ENCODE results near the gene LMX1B.

LMX1B gene

GRCh38 chr9:126591922-126592321, 21.8 kb upstream of the LMX1B start:
- no peak overlapping the region for H3K23ac ChIP-seq (ENCODE audit: low read depth, low read length, poor library complexity)
- no peak overlapping the region for H2BK5ac ChIP-seq (ENCODE audit: low read length)
- H3K4me2 ChIP-seq (ENCODE audit: insufficient read depth, low read length, poor library complexity, severe bottlenecking), result no peak overlapping the region
- WGBS, 2 donors (ENCODE audit: extremely low coverage in 2 of 2, insufficient read length in 2 of 2, insufficient replicate concordance in 1 of 2), result no CpG with 5 or more reads among the region's 3 CpGs
- H2BK12ac ChIP-seq (ENCODE audit: low read length), result no peak overlapping the region
- H3K4me1 ChIP-seq (ENCODE audit: control insufficient read depth in 2 of 2, insufficient read depth in 1 of 2, low read depth in 1 of 2, low read length in 2 of 2), result peaks cover 0 to 9% of the 10 kb centered on the region in 2 donors
- H4K91ac ChIP-seq (ENCODE audit: low read depth, low read length, poor library complexity), result no peak overlapping the region
- H2BK120ac ChIP-seq (ENCODE audit: low read depth, low read length), result no peak overlapping the region
- no peak overlapping the region for H2AFZ ChIP-seq (ENCODE audit: low read length)
- no peak overlapping the region for H4K8ac ChIP-seq (ENCODE audit: low read depth, low read length)
- H2AK5ac ChIP-seq (ENCODE audit: low read depth, low read length), result no peak overlapping the region
- H3K14ac ChIP-seq (ENCODE audit: low read length), result no peak overlapping the region
- H3K27ac ChIP-seq (replicated peaks; ENCODE audit: low read length), result no peak overlapping the region
- H3K9ac ChIP-seq (ENCODE audit: low read depth, low read length, poor library complexity), result no peak overlapping the region
- H3K79me1 ChIP-seq (ENCODE audit: low read depth, low read length), result no peaks in the 10 kb centered on the region
- peaks cover 0 to 4% of the 10 kb centered on the region in 2 donors for H3K9me3 ChIP-seq (replicated peaks in 1 of 2; ENCODE audit: control insufficient read depth in 2 of 2, insufficient read depth in 1 of 2, low read depth in 1 of 2, low read length in 2 of 2)
- no peak overlapping the region for H2BK15ac ChIP-seq (ENCODE audit: low read length)
- no peak overlapping the region for H3K4ac ChIP-seq (ENCODE audit: low read length)
- H3K36me3 ChIP-seq (replicated peaks in 1 of 2; ENCODE audit: control insufficient read depth in 2 of 2, insufficient read depth in 2 of 2, low read length in 2 of 2), result no peaks in the 10 kb centered on the region
- no peak for DNase-seq (ENCODE audit: low spot score)
- H3K18ac ChIP-seq (ENCODE audit: low read length), result no peak overlapping the region
- H3K27me3 ChIP-seq (ENCODE audit: control insufficient read depth in 3 of 3, insufficient read depth in 3 of 3, low read depth in 1 of 3, low read length in 3 of 3), result no peaks in the 10 kb centered on the region
- H3K4me3 ChIP-seq (ENCODE audit: low read length in 2 of 2), result no peak overlapping the region

GRCh38 chr9:126592461-126592860, 21.3 kb upstream of the LMX1B start:
- Histone ChIP-seq H3K4me3 (ENCODE audit: low read length in 2 of 2) (no peak overlapping the region), H3K18ac (ENCODE audit: low read length) (no peak overlapping the region), H3K14ac (ENCODE audit: low read length) (no peak overlapping the region), H2AK5ac (ENCODE audit: low read depth, low read length) (no peak overlapping the region), H3K9me3 (replicated peaks in 1 of 2; ENCODE audit: control insufficient read depth in 2 of 2, insufficient read depth in 1 of 2, low read depth in 1 of 2, low read length in 2 of 2) (peaks cover 0 to 3% of the 10 kb centered on the region in 2 donors), H2BK5ac (ENCODE audit: low read length) (no peak overlapping the region), H3K9ac (ENCODE audit: low read depth, low read length, poor library complexity) (no peak overlapping the region), H2BK12ac (ENCODE audit: low read length) (no peak overlapping the region), H3K79me1 (ENCODE audit: low read depth, low read length) (no peaks in the 10 kb centered on the region), H2AFZ (ENCODE audit: low read length) (no peak overlapping the region), H2BK15ac (ENCODE audit: low read length) (no peak overlapping the region), H4K91ac (ENCODE audit: low read depth, low read length, poor library complexity) (no peak overlapping the region), H3K4me1 (ENCODE audit: control insufficient read depth in 2 of 2, insufficient read depth in 1 of 2, low read depth in 1 of 2, low read length in 2 of 2) (peaks cover 0 to 8% of the 10 kb centered on the region in 2 donors), H4K8ac (ENCODE audit: low read depth, low read length) (no peak overlapping the region), H3K4ac (ENCODE audit: low read length) (no peak overlapping the region), H3K27ac (replicated peaks; ENCODE audit: low read length) (no peak overlapping the region), H2BK120ac (ENCODE audit: low read depth, low read length) (no peak overlapping the region), H3K27me3 (ENCODE audit: control insufficient read depth in 3 of 3, insufficient read depth in 3 of 3, low read depth in 1 of 3, low read length in 3 of 3) (no peaks in the 10 kb centered on the region), H3K23ac (ENCODE audit: low read depth, low read length, poor library complexity) (no peak overlapping the region), H3K36me3 (replicated peaks in 1 of 2; ENCODE audit: control insufficient read depth in 2 of 2, insufficient read depth in 2 of 2, low read length in 2 of 2) (no peaks in the 10 kb centered on the region), H3K4me2 (ENCODE audit: insufficient read depth, low read length, poor library complexity, severe bottlenecking) (no peak overlapping the region)
- no CpG with 5 or more reads among the region's 8 CpGs for WGBS, 2 donors (ENCODE audit: extremely low coverage in 2 of 2, insufficient read length in 2 of 2, insufficient replicate concordance in 1 of 2)
- DNase-seq (ENCODE audit: low spot score), result no peak

GRCh38 chr9:126595982-126596381, 17.7 kb upstream of the LMX1B start:
- no peak for DNase-seq (ENCODE audit: low spot score)
- Histone ChIP-seq H4K8ac (ENCODE audit: low read depth, low read length) (no peak overlapping the region), H3K4me1 (ENCODE audit: control insufficient read depth in 2 of 2, insufficient read depth in 1 of 2, low read depth in 1 of 2, low read length in 2 of 2) (peaks cover 0 to 4% of the 10 kb centered on the region in 2 donors), H3K79me1 (ENCODE audit: low read depth, low read length) (no peaks in the 10 kb centered on the region), H2BK15ac (ENCODE audit: low read length) (no peak overlapping the region), H3K14ac (ENCODE audit: low read length) (no peak overlapping the region), H2BK5ac (ENCODE audit: low read length) (no peak overlapping the region), H2BK120ac (ENCODE audit: low read depth, low read length) (no peak overlapping the region), H2AFZ (ENCODE audit: low read length) (no peak overlapping the region), H3K36me3 (replicated peaks in 1 of 2; ENCODE audit: control insufficient read depth in 2 of 2, insufficient read depth in 2 of 2, low read length in 2 of 2) (no peaks in the 10 kb centered on the region), H2AK5ac (ENCODE audit: low read depth, low read length) (no peak overlapping the region), H3K27ac (replicated peaks; ENCODE audit: low read length) (no peak overlapping the region), H3K9me3 (replicated peaks in 1 of 2; ENCODE audit: control insufficient read depth in 2 of 2, insufficient read depth in 1 of 2, low read depth in 1 of 2, low read length in 2 of 2) (no peaks in the 10 kb centered on the region), H3K4me3 (ENCODE audit: low read length in 2 of 2) (no peak overlapping the region), H3K4me2 (ENCODE audit: insufficient read depth, low read length, poor library complexity, severe bottlenecking) (no peak overlapping the region), H3K9ac (ENCODE audit: low read depth, low read length, poor library complexity) (no peak overlapping the region), H4K91ac (ENCODE audit: low read depth, low read length, poor library complexity) (no peak overlapping the region), H3K4ac (ENCODE audit: low read length) (no peak overlapping the region), H3K27me3 (ENCODE audit: control insufficient read depth in 3 of 3, insufficient read depth in 3 of 3, low read depth in 1 of 3, low read length in 3 of 3) (no peaks in the 10 kb centered on the region), H3K23ac (ENCODE audit: low read depth, low read length, poor library complexity) (no peak overlapping the region), H3K18ac (ENCODE audit: low read length) (no peak overlapping the region), H2BK12ac (ENCODE audit: low read length) (no peak overlapping the region)
- no CpG with 5 or more reads among the region's 2 CpGs for WGBS, 2 donors (ENCODE audit: extremely low coverage in 2 of 2, insufficient read length in 2 of 2, insufficient replicate concordance in 1 of 2)

- no peak overlapping the region for H3K4me3 ChIP-seq (ENCODE audit: low read length in 2 of 2)
- no peak overlapping the region for H2BK120ac ChIP-seq (ENCODE audit: low read depth, low read length)
- H3K27me3 ChIP-seq (ENCODE audit: control insufficient read depth in 3 of 3, insufficient read depth in 3 of 3, low read depth in 1 of 3, low read length in 3 of 3), result peaks cover 0 to 12% (median 0%) of the 10 kb centered on the region in 3 experiments
- no peak overlapping the region for H3K18ac ChIP-seq (ENCODE audit: low read length)
- no peak overlapping the region for H3K23ac ChIP-seq (ENCODE audit: low read depth, low read length, poor library complexity)
- no peak for DNase-seq (ENCODE audit: low spot score)
- H3K27ac ChIP-seq (replicated peaks; ENCODE audit: low read length), result no peak overlapping the region
- H3K4ac ChIP-seq (ENCODE audit: low read length), result no peak overlapping the region
- H4K91ac ChIP-seq (ENCODE audit: low read depth, low read length, poor library complexity), result no peak overlapping the region
- H3K14ac ChIP-seq (ENCODE audit: low read length), result no peak overlapping the region
- H2BK15ac ChIP-seq (ENCODE audit: low read length), result no peak overlapping the region
- H4K8ac ChIP-seq (ENCODE audit: low read depth, low read length), result no peak overlapping the region
- H3K9ac ChIP-seq (ENCODE audit: low read depth, low read length, poor library complexity), result no peak overlapping the region
- no peak overlapping the region for H2AFZ ChIP-seq (ENCODE audit: low read length)
- WGBS, 2 donors (ENCODE audit: extremely low coverage in 2 of 2, insufficient read length in 2 of 2, insufficient replicate concordance in 1 of 2), result no CpG with 5 or more reads among the region's 11 CpGs
- H2BK5ac ChIP-seq (ENCODE audit: low read length), result no peak overlapping the region
- no peaks in the 10 kb centered on the region for H3K9me3 ChIP-seq (replicated peaks in 1 of 2; ENCODE audit: control insufficient read depth in 2 of 2, insufficient read depth in 1 of 2, low read depth in 1 of 2, low read length in 2 of 2)
- H3K36me3 ChIP-seq (replicated peaks in 1 of 2; ENCODE audit: control insufficient read depth in 2 of 2, insufficient read depth in 2 of 2, low read length in 2 of 2), result no peaks in the 10 kb centered on the region
- no peak overlapping the region for H2BK12ac ChIP-seq (ENCODE audit: low read length)
- no peak overlapping the region for H3K4me2 ChIP-seq (ENCODE audit: insufficient read depth, low read length, poor library complexity, severe bottlenecking)
- H3K4me1 ChIP-seq (ENCODE audit: control insufficient read depth in 2 of 2, insufficient read depth in 1 of 2, low read depth in 1 of 2, low read length in 2 of 2), result no peaks in the 10 kb centered on the region
- no peak overlapping the region for H2AK5ac ChIP-seq (ENCODE audit: low read depth, low read length)
- no peaks in the 10 kb centered on the region for H3K79me1 ChIP-seq (ENCODE audit: low read depth, low read length)
These were observed 14.6 kb upstream of the LMX1B start for GRCh38 chr9:126599047-126599650.
